Measurements from ENCODE around the gene CENPU. TPM values are rescaled to one million over a fixed set of nuclear protein-coding genes. Genes with fewer than 3 reads are reported as not detected.

The CENPU gene
- total and polyA plus RNA-seq, 2 of the 8 experiments (the other 6 are each of a cell fraction or from before 2014, with no cell fraction given): 32.1 to 122 TPM

- H3K4ac ChIP-seq (replicated peaks; ENCODE audit: insufficient read length, low read depth, low read length): no peak overlapping the region
- no peaks in the 10 kb centered on the region for H3K9me3 ChIP-seq (ENCODE audit: insufficient read depth in 2 of 2, low read depth in 1 of 2, low read length in 1 of 2)
- peaks cover 2 to 11% of the 10 kb centered on the region in 2 experiments for H4K20me1 ChIP-seq (replicated peaks in 1 of 2; ENCODE audit: control insufficient read depth in 1 of 2, insufficient read depth in 2 of 2, low read length in 2 of 2)
- H3K79me1 ChIP-seq (ENCODE audit: low read depth, low read length): peaks cover 4% of the 10 kb centered on the region; the same call in 1 of the 2 replicates
- H2AK5ac ChIP-seq (ENCODE audit: low read depth, low read length): no peak overlapping the region
- no peak overlapping the region for H2BK15ac ChIP-seq (ENCODE audit: low read length)
- no peak overlapping the region for H2BK12ac ChIP-seq (ENCODE audit: low read depth, low read length)
- peaks cover 8 to 76% of the 10 kb centered on the region in 2 experiments for H3K79me2 ChIP-seq (ENCODE audit: control insufficient read depth in 1 of 2, insufficient read depth in 2 of 2, low read length in 2 of 2)
- H3K23me2 ChIP-seq (ENCODE audit: low read depth, low read length): peaks cover 1% of the 10 kb centered on the region; the same call in 1 of the 2 replicates
- 90% methylated on average over 5 of the region's 5 CpGs; no CpG with 5 or more reads in 1 of the 2 experiments for WGBS, 2 experiments (ENCODE audit: extremely low coverage in 1 of 2, insufficient coverage in 1 of 2, insufficient read length in 1 of 2, insufficient replicate concordance in 2 of 2, low coverage in 1 of 2, low lambda C conversion rate in 2 of 2, missing lambda C conversion rate in 1 of 2)
- peaks cover 0 to 6% (median under 1%) of the 10 kb centered on the region in 4 experiments; a peak in 3 of 7 replicates for H3K4me1 ChIP-seq (replicated peaks in 1 of 4; ENCODE audit: control insufficient read depth in 3 of 4, insufficient read depth in 4 of 4, low read length in 3 of 4)
- H3K27me3 ChIP-seq (replicated peaks in 1 of 4; ENCODE audit: control insufficient read depth in 3 of 4, extremely low read depth in 1 of 4, insufficient read depth in 3 of 4, low read length in 3 of 4): no peaks in the 10 kb centered on the region
- H3K36me3 ChIP-seq (ENCODE audit: control insufficient read depth in 2 of 4, insufficient read depth in 4 of 4, low read length in 3 of 4): peaks cover 29 to 61% (median 43%) of the 10 kb centered on the region in 4 experiments
- no peak overlapping the region for H3K9ac ChIP-seq (replicated peaks in 1 of 4; ENCODE audit: extremely low read depth in 1 of 4, low read depth in 3 of 4, low read length in 3 of 4)
- ChIA-PET CTCF (ENCODE audit: partially characterized antibody) (interaction anchor here (1.3 kb wide), 1 partner anchor 86 kb away, joined by 3 read pairs; no protein-coding TSS in a partner anchor), POLR2A (ENCODE audit: partially characterized antibody) (interaction anchor here (0.8 to 0.9 kb wide), 2 partner anchors 51 to 542 kb away, joined by 3 read pairs; no protein-coding TSS in a partner anchor)
- no peak overlapping the region for H3K23ac ChIP-seq (ENCODE audit: insufficient read length)
- no peak overlapping the region for H3K27ac ChIP-seq (ENCODE audit: low read depth, low read length)
- H4K91ac ChIP-seq (replicated peaks; ENCODE audit: insufficient read length, low read length): no peak overlapping the region
- no peak overlapping the region for H3K18ac ChIP-seq (ENCODE audit: extremely low read depth, low read length)
- no peak overlapping the region for H3K14ac ChIP-seq (ENCODE audit: insufficient read length)
- H2BK5ac ChIP-seq (ENCODE audit: low read depth, low read length): no peak overlapping the region
- no peak for DNase-seq (ENCODE audit: low read depth in 1 of 2, low spot score in 2 of 2)
- H2BK20ac ChIP-seq (ENCODE audit: low read length): no peak overlapping the region
- H3K56ac ChIP-seq (replicated peaks; ENCODE audit: insufficient read length, low read depth, low read length): no peak overlapping the region
- no peak overlapping the region for H2BK120ac ChIP-seq (replicated peaks; ENCODE audit: low read depth, low read length)
- H2AFZ ChIP-seq (ENCODE audit: low read length): no peak overlapping the region
- H4K8ac ChIP-seq (ENCODE audit: extremely low read depth, insufficient read depth, low read length): no peak overlapping the region
- FAIRE-seq: no peak
- no peak overlapping the region for H3K4me3 ChIP-seq (ENCODE audit: extremely low read depth in 1 of 4, insufficient read depth in 2 of 4, low read depth in 3 of 4, low read length in 4 of 4)
- no peak overlapping the region for H3K4me2 ChIP-seq (ENCODE audit: insufficient read depth in 1 of 2, low read depth in 2 of 2, low read length in 2 of 2)
- H4K5ac ChIP-seq (ENCODE audit: insufficient read length, low read depth, low read length): no peak overlapping the region
- no peak for TF ChIP-seq CHD2 (IDR thresholded peaks at IDR 0.05; ENCODE audit: low read length)
- no peak for TF ChIP-seq NRF1 (IDR thresholded peaks at IDR 0.05; ENCODE audit: low read depth, low read length)
- TF ChIP-seq YY1 (IDR thresholded peaks at IDR 0.05; ENCODE audit: low read depth, low read length): no peak
- TF ChIP-seq USF2 (IDR thresholded peaks at IDR 0.05; ENCODE audit: low read length): no peak
- TF ChIP-seq CEBPB (IDR thresholded peaks at IDR 0.05; ENCODE audit: low read depth, low read length): no peak
- no peak for TF ChIP-seq CTBP2 (IDR thresholded peaks at IDR 0.05; ENCODE audit: borderline replicate concordance, insufficient read depth, insufficient read length, low read length)
- TF ChIP-seq KDM1A (IDR thresholded peaks at IDR 0.05; ENCODE audit: borderline replicate concordance, low read length): no peak
- TF ChIP-seq ATF3 (IDR thresholded peaks at IDR 0.05; ENCODE audit: insufficient read depth, low read depth, low read length): no peak
These were observed 4.0 kb downstream of the CENPU start for GRCh38 chr4:184729946-184730345.

Data from H1 (cell line).